ENCODE measurements around the gene GPBP1L1. TPM values are rescaled to one million over a fixed set of nuclear protein-coding genes. Genes with fewer than 3 reads are reported as not detected.
A peak's percentile ranks its signal among the peaks of the same experiment; 100 is the strongest.
"Not testable (repeated sequence)": the region's sequence is repeated elsewhere in the genome, so short reads cannot be mapped to it uniquely, and the experiment has no call there.

GPBP1L1 gene, protein sequence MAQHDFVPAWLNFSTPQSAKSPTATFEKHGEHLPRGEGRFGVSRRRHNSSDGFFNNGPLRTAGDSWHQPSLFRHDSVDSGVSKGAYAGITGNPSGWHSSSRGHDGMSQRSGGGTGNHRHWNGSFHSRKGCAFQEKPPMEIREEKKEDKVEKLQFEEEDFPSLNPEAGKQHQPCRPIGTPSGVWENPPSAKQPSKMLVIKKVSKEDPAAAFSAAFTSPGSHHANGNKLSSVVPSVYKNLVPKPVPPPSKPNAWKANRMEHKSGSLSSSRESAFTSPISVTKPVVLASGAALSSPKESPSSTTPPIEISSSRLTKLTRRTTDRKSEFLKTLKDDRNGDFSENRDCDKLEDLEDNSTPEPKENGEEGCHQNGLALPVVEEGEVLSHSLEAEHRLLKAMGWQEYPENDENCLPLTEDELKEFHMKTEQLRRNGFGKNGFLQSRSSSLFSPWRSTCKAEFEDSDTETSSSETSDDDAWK
- 100 to 1,000 TPM in 3 of 4 donors, 10 to 100 TPM in 1; 71.4 to 127 (median 115) TPM for polyA plus RNA-seq (ENCODE audit: insufficient read length in 4 of 4)

GRCh38 chr1:45686288-45687013, at the start of gene GPBP1L1:
Gene GPBP1L1 (minus strand): TSS chr1:45686533. CDS start chr1:45659087, 27,446 bp downstream.
- peak; percentile 93 to 95 (median 94) for DNase-seq (ENCODE audit: low read depth in 4 of 4, low spot score in 3 of 4)

GRCh38 chr1:45730780-45731319, 44.5 kb upstream of the GPBP1L1 start:
- DNase-seq (ENCODE audit: low read depth in 4 of 4, low spot score in 3 of 4) = no peak

DNA sequence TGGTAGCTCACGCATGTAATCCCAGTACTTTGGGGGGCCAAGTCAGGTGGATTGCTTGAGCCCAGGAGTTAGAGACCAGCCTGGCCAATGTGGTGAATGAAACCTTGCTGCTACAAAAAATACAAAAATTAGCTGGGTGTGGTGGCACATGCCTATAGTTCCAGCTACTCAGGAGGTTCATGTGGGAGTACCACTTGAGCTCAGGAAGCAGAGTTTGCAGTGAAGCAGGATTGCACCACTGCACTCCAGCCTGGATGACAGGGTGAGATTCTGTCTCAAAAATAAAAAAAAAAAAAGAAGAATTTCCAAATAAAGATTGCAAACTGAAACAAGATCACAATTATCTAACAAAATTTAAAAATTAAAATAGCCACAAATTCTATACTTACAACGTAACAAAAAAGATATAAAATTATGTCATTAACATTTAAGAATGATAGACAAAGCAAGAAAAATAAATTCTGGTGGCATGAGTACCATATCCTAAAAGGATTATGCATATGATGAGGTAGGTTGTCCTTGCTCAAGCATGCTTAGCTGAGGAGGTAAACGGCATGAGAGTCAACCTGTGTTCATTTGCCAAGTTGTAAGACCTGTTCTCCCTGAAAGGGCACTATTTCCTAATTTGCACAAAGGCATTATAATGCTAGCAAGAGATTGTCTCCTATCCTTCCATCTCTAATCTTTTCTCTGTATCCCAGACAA, 43.9 kb upstream of the GPBP1L1 start:
- DNase-seq (ENCODE audit: low read depth in 4 of 4, low spot score in 3 of 4) = peak in 2 of 4 donors; percentile 14 to 21

DNA sequence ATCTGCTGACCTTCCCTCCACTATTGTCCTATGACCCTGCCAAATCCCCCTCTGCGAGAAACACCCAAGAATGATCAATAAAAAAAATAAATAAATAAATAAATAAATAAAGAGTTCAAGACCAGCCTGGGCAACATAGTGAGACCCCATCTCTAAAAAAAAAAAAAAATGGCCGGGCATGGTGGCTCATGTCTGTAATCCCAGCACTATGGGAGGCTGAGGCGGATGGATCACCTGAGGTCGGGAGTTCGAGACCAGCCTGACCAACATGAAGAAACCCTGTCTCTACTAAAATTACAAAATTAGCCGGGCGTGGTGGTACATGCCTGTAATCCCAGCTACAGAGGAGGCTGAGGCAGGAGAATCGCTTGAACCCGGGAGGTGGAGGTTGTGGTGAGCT, 39.7 kb upstream of the GPBP1L1 start:
- not testable (repeated sequence) for DNase-seq (ENCODE audit: low read depth in 4 of 4, low spot score in 3 of 4)

DNA sequence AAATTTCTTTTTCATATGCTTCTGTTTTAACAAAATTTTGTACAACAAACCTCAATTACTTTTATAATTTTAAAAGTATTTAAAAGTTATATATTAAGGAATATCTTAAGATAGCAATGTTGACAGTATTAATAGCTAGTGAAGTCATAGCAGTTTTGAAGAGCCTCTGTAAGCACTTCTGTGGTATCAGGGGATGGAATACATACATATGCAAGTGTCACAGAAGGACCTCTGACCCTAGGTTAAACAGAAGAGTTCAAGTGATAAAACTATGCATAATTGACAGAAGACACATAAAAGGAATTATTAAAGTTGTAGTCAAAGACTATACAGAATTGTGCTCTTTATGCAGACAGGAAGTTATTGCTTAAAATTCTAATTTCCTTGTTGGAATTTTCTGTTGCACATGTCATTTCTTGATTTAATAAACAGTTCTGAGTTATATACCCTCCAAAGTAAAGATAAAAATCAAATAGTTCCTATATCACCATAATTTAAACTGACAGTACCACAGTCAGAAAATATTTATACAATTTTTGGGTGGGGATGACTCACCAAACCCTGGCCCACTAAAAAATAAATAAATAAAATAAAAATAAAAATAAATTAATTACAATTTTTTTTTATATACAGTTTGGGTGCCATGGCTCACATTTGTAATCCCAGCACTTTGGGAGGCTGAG, 37.1 kb upstream of the GPBP1L1 start:
- no peak for DNase-seq (ENCODE audit: low read depth in 4 of 4, low spot score in 3 of 4)

DNA sequence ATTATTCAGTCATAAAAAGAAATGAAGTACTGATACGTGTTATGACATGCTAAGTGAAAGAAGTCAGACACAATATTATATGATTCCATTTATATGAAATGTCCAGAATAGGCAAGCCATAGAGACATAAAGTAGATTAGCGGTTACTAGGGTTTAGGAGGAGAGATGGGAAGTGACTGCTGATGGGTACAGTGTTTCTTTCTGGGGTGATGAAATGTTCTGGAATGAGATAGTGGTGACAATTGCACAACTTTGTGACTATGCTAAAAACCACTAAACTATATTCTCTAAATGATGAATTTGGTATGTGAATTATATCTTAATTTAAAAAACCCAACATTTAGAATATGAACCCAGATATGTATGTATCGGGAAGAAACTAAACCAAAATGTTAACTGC, 36.5 kb upstream of the GPBP1L1 start:
- DNase-seq (ENCODE audit: low read depth in 4 of 4, low spot score in 3 of 4) = no peak

GRCh38 chr1:45721207-45721606, 34.9 kb upstream of the GPBP1L1 start:
- DNase-seq (ENCODE audit: low read depth in 4 of 4, low spot score in 3 of 4) = no peak

DNA sequence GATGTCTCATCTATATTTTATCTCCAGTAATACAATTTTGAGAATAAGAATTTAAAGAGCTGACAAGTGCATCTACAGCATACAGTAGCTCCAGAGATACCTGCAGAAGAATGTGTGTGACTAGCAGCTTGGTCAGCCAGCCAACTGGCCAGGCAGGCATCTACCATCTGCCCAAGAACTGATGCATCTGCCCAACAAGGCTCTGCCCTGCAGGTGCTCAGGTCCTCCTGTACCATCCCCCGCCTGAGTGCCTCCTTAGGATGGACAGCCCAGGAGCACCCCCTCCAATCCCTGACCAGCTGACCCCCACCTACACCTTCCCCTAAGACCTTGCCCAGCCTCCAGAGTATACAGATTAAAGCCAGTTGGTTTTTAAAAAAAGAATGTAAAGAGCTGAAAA, 32.0 kb upstream of the GPBP1L1 start:
- DNase-seq (ENCODE audit: low read depth in 4 of 4, low spot score in 3 of 4) = no peak

GRCh38 chr1:45717386-45717785, 31.1 kb upstream of the GPBP1L1 start:
- DNase-seq (ENCODE audit: low read depth in 4 of 4, low spot score in 3 of 4) = not testable (repeated sequence)

DNA sequence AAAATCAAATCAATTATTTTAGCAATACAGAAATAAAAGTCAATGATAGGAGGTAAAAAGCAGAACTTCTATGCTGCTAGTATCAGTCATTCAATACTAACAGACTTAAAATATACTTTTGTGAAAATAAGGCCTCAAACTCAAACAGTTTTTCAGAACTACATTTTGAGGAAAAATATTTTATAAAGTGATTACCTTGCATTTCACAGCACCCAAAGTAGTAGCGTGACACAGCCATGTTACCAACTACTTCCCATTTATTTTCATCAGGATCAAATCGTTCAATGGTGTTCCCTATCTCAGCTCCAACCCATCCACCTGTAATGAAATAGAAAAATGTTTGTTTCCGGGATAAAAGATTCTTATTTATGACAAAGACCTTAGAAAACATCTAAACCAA, 30.4 kb upstream of the GPBP1L1 start:
- no peak for DNase-seq (ENCODE audit: low read depth in 4 of 4, low spot score in 3 of 4)

GRCh38 chr1:45713711-45714110, 27.4 kb upstream of the GPBP1L1 start:
- DNase-seq (ENCODE audit: low read depth in 4 of 4, low spot score in 3 of 4) = no peak

DNA sequence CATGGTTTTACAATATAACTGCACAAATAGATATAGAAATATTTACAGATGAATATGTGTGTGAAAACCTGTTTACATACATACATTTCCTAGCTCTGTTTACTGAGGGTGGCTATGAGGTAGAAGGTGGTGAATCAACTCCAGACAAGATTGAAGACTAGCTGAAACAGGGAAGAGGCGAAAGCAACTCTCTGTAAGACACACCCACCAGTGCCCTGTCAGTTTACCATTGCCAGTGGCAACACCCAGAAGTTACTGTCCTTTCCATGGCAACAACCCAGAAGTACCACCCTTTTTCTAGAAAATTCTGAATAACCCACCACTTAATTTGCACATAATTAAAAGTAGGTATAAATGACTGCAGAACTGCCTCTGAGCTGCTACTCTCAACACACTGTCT, 18.3 kb upstream of the GPBP1L1 start:
- DNase-seq (ENCODE audit: low read depth in 4 of 4, low spot score in 3 of 4) = no peak

DNA sequence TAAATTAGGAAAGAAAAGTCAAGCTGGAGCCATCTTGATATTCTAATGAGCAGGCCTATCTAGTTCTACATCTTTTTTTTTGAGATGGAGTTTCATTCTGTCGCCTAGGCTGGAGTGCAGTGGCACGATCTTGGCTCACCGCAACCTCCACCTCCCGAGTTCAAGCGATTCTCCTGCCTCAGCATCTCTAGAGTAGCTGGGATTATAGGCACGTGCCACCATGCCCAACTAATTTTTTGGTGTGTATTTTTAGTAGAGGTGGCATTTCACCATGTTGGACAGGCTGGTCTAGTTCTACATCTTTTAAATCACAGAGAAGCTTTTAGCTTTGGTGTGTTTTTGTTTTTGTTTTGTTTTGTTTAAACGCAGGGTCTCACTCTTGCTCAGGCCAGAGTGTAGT, 8.5 kb upstream of the GPBP1L1 start:
- DNase-seq (ENCODE audit: low read depth in 4 of 4, low spot score in 3 of 4) = no peak

- not testable (repeated sequence) for DNase-seq (ENCODE audit: low read depth in 4 of 4, low spot score in 3 of 4)
Observed at GRCh38 chr1:45693811-45694210, 7.5 kb upstream of the GPBP1L1 start.

DNA sequence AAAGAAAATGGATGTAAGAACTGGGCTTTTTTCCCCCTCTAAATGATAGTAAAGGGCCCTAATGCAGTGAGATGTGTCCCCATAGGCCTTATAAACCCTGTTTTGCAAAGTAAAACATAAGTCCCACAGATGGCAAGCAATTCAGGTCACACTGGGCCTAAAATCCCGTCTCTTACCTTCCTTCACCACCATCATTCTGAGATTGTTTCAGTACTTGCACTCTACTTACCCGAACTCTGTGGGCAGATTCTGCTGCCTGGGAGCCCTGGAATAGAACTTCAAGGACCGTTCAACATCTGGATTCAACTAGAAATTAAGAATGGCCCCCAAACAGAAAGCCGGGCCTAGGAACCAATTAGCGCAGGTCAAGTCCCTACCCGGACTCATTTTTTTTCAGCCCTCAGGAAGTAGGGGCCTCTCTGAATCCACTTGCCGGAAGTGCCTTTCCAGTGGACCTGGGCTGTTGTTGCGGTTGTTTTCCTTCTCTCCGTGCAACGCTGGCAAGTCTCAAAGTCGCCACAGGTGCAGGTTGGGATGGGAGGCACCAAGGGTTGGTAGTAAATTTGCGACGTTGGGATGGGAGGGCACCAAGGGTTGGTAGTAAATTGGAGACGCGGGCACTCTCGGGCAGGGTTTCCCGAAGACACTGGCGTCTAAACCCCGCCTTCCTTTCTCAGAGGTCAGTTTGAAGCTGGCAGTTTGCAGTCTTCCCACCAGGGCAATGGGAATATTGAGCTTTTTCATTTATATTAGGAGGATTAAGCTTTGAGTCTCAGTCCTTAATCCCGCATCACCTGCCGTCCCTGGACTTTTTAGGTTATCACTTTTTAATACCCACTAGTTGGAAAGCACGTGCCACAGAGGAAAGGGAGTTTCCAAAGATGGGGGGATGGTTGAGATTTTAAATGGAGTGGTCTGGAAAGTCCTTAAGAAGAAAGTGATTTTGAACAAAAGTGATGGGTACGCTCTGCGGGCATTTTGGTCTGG, 1.7 kb upstream of the GPBP1L1 start, which contains the start of gene TMEM69:
TSS of gene TMEM69 (plus strand) at position 428 of the 987 bp plus-strand sequence. CDS start 2,888 bp downstream, outside the sequence.
- peak; percentile 78 to 87 (median 83) for DNase-seq (ENCODE audit: low read depth in 4 of 4, low spot score in 3 of 4)

DNA sequence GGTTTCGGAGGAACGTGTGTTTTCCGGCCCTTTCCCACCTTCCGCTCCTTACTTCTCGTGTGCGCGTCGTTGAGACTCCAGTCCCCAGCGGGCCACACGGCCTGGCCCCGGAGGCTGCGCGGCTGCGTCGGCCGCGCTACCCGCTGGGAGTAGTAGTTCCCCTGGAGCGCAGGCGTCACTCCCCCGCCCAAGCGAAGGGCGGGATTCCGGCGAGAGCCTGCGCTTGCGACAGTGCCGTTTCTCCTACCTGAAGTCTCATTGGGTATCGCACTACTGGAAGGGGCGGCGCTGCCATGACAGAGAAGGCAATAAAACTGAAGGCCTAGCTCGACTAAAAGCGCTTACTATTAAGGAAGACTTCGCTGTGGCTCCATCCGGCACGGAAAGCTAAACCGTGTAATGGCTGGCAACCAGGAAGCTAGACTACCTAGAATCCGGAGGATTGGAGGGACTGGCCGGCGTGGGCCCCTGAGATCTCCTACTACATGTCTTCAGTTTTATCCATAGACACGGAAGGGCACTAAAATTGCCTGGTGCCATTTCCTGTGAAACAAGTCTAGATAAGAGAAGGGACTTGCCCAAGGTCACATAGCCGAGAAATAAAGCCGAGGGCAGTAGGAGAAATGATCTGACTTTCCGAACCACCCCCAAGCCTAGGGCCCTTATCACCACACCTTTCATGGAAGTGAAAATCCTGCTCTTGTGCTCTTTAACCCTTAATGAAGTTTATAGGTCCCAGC, 851 bp upstream of the GPBP1L1 start:
- peak; percentile 96 to 98 (median 97) for DNase-seq (ENCODE audit: low read depth in 4 of 4, low spot score in 3 of 4)

- DNase-seq (ENCODE audit: low read depth in 4 of 4, low spot score in 3 of 4) = peak; percentile 49 to 61 (median 57)
Observed at GRCh38 chr1:45686015-45686287, 382 bp downstream of the GPBP1L1 start.

- DNase-seq (ENCODE audit: low read depth in 4 of 4, low spot score in 3 of 4) = peak in 3 of 4 donors; percentile 6 to 21 (median 14)
Observed at GRCh38 chr1:45685308-45686014, 872 bp downstream of the GPBP1L1 start.

All from left renal pelvis (tissue), 4 donors.